ENCODE measurements around the gene SLC35A3.
A peak's percentile ranks its signal among the peaks of the same experiment; 100 is the strongest.
"Not testable (repeated sequence)": the region's sequence is repeated elsewhere in the genome, so short reads cannot be mapped to it uniquely, and the experiment has no call there.

SLC35A3 gene

DNA sequence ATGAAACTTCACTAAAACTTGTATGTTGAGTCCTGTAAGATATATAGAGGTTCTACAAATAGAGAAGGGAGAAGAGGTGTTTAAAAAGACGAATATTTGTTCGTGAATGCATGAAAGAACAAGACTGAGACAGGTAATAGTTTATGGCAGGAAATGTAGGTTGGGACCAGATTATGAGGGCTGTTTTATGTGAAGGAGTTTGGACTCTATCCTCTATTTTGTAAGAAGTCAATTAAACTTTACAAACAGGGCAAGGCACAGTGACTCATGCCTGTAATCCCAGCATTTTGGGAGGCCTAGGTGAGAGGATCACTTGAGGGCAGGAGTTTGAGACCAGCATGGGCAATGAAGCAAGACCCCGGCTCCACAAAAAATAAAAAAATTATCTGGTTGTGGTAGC lies 5.7 kb downstream of the SLC35A3 start:
- no peak for DNase-seq

DNA sequence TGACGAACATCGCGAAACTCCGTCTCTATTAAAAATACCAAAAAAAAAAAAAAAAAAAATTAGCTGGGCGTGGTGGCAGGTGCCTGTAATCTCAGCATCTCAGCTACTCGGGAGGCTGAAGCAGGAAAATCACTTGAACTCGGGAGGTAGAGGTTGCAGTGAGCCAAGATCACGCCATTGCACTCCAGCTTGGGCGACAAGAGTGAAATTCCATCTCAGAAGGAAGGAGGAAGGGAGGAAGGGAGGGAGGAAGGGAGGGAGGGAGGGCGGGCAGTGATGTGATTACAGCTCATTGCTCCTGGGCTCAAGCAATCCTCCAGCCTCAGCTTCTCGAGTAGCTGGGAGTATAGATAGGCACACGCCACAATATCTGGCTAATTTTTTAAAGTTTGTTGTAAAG lies 7.5 kb downstream of the SLC35A3 start:
- not testable (repeated sequence) for DNase-seq

DNA sequence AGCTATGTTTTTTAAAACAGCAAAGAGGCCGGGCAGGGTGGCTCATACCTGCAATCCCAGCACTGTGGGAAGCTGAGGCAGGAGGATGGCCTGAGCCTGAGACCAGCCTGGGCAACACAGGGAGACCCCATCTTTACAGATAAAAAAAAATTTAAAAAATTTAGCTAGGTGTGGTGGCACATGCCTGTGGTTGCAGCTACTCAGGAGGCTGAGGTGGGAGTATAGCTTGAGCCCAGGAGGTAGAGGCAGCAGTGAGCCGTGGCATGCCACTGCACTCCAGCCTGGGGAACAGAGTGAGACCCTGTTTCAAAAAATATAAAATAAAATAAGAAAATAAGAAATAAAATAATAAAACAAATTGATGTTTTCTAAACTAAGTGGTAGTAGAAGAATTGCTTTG lies 8.4 kb downstream of the SLC35A3 start:
- DNase-seq, result no peak

DNA sequence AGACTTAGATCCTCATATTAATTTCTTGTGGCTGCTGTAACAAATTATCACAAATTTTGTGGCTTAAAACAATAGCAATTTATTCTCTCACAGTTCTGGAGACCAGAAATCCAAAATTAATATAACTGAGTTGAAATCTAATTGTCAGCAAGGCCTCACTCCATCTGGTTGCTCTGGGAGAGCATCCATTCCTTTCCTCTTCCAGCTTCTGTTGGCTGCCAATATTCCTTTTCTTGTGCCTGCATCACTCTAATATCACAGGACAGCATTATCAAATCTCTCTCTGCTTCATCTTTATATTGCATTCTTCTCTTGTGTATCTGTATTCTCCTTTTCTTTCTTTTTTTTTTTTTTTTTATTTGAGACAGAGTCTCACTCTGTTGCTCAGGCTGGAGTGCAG lies 9.3 kb downstream of the SLC35A3 start:
- no peak for DNase-seq

DNA sequence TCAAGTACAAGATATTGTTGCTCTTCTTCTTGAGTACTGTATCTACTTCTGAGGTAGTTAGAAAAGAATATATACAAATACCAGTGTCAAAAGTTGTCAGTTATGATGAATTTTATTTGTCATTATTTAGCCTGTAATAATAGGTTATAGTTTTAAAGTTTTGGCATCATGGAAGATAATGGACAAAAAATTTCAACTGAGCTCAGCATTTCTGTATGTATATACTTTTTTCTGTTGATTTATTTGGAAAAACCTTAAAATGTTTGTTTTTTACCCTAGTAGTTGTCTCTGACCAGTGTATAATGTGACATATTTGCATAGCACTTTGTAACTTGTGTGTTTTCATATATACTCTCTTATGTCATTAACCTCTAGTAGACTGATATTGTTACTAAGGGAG lies 11.1 kb downstream of the SLC35A3 start:
- DNase-seq, result no peak

DNA sequence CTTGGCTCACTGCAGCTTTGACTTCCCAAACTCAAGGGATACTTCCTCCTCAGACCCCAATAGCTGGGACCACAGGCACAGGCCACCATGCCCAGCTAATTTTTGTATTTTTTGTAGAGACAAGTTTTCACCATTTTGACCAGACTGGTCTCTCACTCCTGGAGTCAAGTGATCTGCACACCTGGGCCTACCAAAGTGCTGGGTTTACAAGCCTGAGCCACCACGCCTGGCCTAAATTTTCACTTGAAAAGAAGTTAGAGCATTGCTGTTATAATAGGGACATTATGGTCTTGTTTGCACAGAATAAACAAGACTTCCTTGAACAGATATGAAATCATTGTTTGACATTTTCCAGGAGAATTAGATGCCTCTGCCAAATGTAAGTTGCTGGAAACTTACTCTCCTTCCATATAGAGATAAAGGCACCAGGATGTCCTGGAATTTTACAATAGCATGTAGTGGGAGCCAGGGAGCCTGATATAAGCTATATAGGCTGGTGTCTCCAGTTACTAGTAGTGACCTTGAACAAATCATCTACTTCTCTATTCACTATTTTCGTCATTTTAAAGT lies 16.9 kb downstream of the SLC35A3 start:
- DNase-seq, result no peak

DNA sequence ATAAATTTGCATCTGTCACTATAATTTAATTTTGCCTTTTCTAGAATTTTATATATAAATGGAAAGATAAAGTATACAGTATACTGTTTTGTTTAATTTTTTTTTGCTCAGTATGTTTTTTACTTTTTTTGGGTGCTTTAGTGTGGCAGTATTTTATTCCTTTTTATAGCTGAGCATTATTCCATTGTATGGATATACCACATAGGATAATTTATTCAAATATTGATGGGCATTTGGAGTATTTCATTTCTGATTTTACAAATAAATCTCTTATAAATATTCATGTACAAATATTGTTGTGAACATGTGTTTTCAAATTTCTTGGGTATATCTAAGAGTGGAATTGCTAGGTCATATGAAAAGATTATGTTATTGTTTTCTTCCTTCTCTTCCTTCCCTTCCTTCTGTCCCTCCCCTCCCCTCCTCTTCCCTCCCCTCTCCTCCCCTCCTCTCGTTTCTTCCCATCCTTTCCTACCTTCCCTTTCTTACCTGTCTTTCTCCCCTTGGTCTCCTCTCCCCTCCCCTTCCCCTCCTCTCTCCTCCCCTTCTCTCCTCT lies 18.5 kb downstream of the SLC35A3 start:
- DNase-seq, result no peak

DNA sequence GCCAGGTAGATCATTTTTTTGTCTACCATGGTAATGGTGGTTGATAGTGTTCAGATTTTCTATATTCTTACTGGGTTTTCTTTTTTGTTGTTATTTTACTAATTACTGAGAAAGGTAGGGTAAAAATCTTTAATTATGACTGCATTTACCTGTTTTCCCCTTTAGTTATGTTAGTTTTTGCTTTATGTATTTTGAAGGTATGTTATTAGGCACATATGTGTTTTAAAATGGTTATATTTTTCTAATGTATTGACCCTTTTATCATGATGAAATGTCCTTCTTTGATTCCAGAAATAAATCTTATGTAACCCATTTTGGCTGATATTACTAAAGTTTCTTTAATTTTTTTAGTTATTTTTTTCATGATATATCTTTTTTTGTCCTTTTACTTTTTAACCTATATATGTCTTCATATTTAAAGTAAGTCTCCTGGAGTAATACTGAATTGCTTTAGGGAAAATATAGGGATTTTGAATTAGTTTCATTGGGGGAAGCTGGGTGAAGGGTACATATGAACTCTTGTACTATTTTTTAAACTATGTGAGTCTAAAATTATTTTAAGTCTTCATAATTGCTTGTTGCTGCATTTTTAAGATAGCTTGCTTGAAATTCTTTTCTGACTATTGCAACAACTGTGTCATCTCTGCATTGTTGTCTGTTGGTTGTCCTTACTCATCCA lies 22.4 kb downstream of the SLC35A3 start:
- DNase-seq, result no peak

DNA sequence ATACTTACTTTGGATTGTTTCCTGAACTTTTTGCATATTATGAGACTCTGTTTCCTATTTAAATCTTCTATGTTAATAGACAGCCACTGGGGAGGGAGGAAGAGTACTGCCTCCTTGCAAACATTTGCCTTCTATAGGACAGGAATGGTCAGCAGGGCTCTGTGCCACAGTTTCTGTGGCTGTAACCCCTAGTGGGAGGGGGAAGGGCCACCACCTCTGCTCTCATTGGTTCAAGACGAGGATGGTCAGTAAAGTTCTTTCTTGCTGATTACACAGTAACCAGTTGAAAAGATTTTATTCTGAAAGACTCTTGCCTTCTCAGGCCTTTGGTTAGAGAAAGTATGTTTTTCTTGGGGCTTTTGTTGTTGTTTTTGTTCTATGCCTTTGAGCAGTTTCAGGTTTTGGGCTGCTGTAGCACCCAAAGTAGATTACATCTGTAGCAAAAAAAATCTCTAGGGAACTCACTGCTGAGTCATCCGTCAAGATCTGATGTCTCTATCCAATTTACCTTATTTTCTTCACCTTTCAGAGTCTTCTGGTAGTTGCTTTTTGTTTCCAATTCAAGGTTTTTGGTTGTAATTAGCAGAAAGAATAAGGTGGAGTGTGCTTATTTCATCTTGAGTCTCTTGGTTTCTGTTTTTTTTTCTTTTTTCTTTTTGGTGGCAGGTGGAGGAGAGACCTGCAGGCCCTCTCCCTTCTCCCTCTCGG lies 23.1 kb downstream of the SLC35A3 start:
- DNase-seq, result no peak

DNA sequence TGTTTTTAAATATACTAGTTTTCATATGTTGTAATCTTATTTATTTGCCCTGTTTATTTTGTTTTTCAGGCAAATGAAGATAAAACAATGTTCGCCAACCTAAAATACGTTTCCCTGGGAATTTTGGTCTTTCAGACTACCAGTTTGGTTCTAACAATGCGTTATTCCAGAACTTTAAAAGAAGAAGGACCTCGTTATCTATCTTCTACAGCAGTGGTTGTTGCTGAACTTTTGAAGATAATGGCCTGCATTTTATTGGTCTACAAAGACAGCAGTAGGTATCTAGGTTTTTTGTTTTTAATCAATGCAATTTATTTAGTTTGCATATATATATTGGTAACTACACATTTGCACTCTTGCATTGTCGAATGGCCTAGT lies 23.7 kb downstream of the SLC35A3 start:
- DNase-seq, result no peak

DNA sequence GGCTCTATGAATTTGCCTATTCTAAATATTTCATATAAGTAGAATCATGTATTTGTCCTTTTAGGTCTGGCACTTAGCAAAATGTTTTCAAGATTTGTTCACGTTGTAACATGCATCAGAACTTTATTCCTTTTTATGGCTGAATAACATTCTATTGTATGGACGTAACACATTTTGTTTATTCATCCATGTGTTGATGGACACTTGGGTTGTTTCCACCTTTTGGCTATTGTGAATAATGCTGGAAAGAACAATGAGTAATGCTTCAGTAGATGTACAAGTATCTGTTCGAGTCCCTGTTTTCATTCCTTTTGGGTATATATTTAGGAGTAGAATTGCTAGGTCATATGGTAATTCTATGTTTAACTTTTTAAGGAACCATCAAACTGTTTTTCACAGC lies 24.7 kb downstream of the SLC35A3 start:
- no peak for DNase-seq

DNA sequence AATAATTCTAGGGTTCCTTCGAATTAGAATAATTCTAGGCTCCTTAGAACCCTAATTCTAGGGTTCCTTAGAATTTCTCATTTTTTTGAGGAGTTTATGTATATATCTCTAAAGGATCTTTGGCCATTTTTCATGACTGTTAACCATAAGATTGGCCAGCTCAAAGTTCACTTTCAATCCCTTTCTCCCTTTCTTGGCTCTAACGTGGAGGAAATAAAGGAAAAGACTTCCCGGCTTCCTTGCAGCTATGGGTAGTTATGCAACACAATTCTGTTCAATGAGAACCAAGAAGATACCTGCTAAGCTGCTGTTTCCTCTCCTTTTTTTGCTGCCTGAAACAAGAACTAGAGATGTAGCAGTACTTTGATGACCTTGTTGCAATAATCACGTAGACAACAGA lies 27.2 kb downstream of the SLC35A3 start:
- DNase-seq, result no peak

DNA sequence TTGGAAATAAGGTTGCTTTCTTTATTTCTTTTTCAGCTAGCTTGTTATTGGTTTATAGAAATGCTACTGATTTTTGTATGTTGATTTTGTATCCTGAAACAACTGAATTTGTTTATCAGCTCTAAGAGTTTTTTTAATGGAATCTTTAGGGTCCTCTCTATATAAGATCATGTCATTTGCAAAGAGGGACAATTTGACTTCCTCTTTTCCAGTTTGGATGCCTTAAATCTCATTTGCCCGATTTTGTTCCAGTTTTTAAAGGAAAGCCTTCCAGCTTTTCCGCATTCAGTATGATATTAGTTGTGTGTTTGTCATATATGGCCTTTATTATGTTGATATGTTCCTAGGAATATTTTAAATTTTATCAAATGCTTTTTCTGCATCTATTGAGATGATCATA lies 31.7 kb downstream of the SLC35A3 start:
- no peak for DNase-seq

DNA sequence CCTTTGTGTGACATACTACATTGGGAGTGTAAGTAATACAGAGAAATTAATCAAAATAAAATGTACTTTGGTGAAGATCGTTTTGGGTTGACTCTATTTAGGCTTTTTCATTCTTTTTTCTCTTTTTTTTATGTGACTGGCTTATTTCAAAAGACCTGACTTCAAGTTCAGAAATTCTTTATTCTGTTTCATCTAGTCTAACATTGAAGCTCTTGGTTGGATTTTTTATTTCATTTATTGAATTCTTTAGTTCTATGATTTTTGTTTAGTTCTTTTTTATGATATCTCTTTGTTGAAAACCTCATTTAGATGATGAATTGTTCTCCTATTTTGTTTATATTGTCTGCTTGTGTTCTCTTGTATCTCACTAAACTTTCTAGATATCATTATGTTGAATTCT lies 35.6 kb downstream of the SLC35A3 start:
- no peak for DNase-seq

DNA sequence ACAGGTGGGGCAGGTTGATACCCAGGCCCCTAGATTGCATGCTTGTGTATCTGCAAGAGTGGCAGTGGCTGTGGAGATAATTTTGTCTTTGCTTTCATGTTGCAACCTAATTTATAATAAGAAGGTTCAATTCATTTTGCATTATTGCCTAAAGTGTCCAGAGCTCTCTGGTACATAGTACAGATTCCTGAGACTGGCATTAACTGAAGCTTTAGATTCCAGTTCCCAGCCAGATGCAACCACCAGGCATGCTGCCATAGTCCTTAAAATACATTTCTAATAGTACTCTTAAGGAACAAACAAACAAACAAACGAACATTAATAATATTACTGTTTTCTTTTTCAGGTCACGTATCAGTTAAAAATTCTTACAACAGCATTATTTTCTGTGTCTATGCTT lies 36.9 kb downstream of the SLC35A3 start:
- no peak for DNase-seq

DNA sequence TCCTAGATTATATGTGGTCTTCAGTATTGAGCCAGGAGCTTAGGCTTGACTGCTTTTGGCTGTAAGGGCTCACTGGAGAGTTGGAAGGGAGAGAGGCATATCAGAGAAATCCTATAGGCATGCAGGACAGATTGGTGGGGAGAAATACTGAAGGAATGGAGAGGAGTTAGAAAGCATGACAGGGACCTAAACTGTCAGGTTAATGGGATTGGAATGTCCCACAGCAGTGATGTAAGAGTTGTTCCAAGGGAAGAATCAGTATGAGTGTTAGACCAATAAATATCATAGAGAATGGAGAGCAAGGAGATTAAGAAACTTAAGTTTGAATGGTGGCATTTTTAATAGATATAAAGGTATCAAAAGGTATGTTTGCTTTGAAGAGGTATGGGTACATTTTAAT lies 39.7 kb downstream of the SLC35A3 start:
- DNase-seq, result no peak

DNA sequence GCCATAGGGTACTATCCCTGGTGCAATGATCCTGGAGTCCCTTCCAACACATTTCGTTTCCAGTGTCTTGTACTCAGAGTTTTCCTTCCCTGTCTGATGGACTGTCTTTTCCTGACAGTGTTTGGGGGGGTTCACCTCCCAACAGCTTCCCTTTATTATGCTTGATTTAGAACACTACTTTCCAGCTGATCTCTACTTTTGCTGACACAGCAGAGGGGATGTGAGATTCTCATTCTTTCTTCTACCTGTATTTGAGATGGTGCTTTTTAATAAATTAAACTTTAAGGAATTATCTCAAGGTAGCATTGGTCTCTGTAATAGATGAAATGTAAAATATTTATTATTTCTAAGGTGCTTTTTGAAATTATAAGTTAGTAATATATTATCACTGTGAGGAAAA lies 41.0 kb downstream of the SLC35A3 start:
- no peak for DNase-seq

DNA sequence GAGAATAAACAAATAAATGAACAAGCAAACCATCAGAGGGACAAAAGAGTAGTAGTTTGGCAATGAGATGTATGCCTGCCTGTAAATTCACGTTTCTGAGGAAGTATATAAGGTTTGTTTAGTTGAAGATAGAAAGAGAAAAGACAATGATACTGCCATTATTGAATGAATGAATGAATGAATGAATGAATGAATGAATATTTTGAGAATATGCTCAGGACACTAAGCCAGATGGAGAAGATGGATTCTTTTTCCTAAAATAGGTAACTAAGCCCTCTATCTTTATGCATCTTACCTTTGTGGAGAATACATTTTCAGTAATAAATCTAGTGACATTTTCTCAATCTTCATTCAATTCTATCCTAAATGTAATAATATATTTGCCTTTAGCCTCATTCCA lies 49.4 kb downstream of the SLC35A3 start:
- DNase-seq, result no peak

DNA sequence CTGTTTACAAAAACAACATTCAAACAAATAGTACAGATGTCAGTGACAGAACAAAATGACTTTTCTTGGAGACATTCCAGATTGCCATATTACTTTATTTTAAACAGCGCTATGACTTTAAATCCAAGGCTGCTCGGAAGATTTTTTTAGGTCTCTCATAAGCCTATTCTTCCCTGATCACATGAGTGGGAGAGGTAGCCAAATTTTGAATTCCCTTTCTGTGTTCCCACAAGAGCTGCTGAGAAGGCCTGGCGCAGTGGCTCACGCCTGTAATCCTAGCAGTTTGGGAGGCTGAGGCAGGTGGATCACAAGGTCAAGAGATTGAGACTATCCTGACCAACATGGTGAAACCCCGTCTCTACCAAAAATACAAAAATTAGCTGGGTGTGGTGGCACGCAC lies 53.7 kb downstream of the SLC35A3 start:
- no peak for DNase-seq

DNA sequence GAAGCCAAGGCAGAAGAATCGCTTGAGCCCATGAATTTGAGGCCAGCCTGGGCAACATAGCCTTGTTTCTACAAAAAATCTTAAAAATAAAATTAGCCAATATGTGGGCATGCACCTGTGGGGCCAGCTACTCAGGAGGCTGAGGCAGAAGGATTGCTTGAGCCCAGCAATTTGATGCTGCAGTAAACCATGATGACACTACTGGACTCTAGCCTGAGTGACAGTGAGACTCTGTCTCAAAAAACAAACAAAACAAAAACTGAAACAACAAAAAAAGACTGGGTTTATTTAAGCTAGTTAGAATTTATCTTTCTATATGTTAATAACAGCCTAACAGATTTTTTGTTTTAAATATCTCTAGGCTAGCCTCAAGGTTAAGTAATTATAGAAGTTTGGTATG lies 57.4 kb downstream of the SLC35A3 start:
- DNase-seq, result no peak

DNA sequence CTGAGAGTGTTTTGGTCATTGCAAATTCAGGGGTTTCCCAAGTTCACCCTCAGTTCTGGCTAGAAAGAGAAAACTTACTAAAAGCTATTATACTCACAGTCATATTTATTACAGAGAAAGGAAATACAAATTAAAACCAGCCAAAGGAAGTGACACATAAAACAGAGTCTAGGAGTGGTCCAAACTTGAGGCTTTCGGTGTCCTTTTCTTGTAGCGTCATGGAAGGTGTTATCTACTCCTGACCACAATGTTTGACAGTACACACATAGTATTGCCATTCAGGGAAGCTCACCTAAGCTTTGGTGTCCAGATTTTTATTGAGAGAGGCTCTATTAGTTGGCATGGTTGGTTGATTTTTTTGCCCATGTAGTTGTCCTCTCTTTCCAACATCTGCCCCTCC lies 59.0 kb downstream of the SLC35A3 start:
- DNase-seq, result no peak

DNA sequence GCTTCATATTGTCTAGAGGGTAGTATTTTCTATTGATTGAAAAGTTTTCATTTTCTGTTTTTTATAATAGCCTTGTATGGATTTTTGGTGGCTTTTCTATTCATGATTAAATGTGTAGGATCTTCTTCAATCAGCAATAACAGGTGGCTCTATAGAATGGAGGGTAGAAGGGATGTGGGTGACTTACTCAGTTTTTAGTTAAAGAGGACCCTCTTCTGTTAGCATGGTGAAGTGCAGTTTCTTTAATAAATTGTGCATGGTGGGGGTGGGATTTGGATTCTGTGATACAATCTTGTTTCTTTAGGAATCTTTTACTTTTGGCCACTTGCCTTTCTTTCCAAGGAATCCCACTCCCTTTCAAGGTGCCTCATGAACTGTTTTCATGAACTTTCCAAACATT lies 64.7 kb downstream of the SLC35A3 start:
- DNase-seq, result peak; percentile 13

DNA sequence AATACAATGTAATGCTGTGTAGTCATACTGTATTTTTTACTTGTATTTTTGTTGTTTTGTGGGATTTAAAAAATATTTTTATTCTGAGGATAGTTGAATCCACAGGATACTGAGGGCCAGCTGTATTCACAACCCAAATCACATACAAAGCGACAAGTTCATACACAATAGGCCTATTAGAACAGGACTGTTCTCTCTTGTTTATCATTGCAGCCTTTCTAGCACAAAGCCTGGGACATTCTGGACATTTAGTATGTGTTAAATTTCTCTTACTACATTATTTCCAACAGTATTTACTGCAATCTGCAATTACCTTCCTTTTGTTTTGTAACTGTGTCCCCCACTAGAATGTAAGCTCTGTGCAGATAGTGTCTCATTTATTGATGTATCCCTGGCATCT lies 65.4 kb downstream of the SLC35A3 start:
- no peak for DNase-seq
